Measurements from ENCODE around the gene NAAA. TPM values are rescaled to one million over a fixed set of nuclear protein-coding genes. Genes with fewer than 3 reads are reported as not detected.

The NAAA gene
- total RNA-seq, 1 donor from 2014 or later = 16.4 TPM

Other genes starting within 250 kb of the NAAA start
- gene USO1, start 216.4 kb downstream of the NAAA start, total RNA-seq = 68.7 TPM
- not detected for gene PPEF2, start 38.6 kb downstream of the NAAA start, total RNA-seq
- 39.1 TPM for gene SDAD1, start 49.9 kb upstream of the NAAA start, total RNA-seq
- gene CXCL9, start 66.5 kb upstream of the NAAA start, total RNA-seq = 0.16 TPM
- gene CXCL10, start 82.5 kb upstream of the NAAA start, total RNA-seq = 0.39 TPM
- gene CXCL11, start 95.1 kb upstream of the NAAA start, total RNA-seq = not detected
- not detected for gene ART3, start 133.7 kb upstream of the NAAA start, total RNA-seq
- 33.9 TPM for gene NUP54, start 207.4 kb upstream of the NAAA start, total RNA-seq

All from mesenteric fat pad (tissue), 1 donor.